CD14-positive monocyte (primary cell): Measurements from ENCODE around the gene RPS21. TPM values are rescaled to one million over a fixed set of nuclear protein-coding genes. Genes with fewer than 3 reads are reported as not detected.
A peak's percentile ranks its signal among the peaks of the same experiment; 100 is the strongest.

Experiments used
- DNase-seq, 3 donors: peaks; one replicate each; pipeline ENCODE4 v3.0.0-alpha.2; 2011 to 2022
- H2AFZ ChIP-seq: 2 replicates; pipeline ENCODE4 v1.6.0; 2012; ENCODE audit warnings: mild to moderate bottlenecking, low read depth, low read length, inconsistent platforms; ENCODE audit not compliant: insufficient read depth, poor library complexity, severe bottlenecking
- H3K27ac ChIP-seq, 2 donors: 1 replicate in 1 of 2; 2 replicates in 1 of 2; pipeline ENCODE4 v1.5.1; 2012 to 2013; ENCODE audit warnings: low read length in 2 of 2, control low read depth in 1 of 2, inconsistent platforms in 1 of 2, low read depth in 1 of 2, mild to moderate bottlenecking in 1 of 2
- H3K27me3 ChIP-seq, 2 donors: one replicate each; pipeline versions ENCODE4 v1.6.0 to v1.6.1; 2011 to 2013; ENCODE audit warnings: low read length in 2 of 2; ENCODE audit not compliant: control insufficient read depth in 2 of 2, insufficient read depth in 2 of 2
- H3K36me3 ChIP-seq, 2 donors: replicated peaks in 1 of 2; 1 replicate in 1 of 2; 2 replicates in 1 of 2; pipeline versions ENCODE4 v1.5.1 to v1.6.1; 2012 to 2013; ENCODE audit warnings: low read length in 2 of 2, control low read depth in 1 of 2, inconsistent platforms in 1 of 2, mild to moderate bottlenecking in 1 of 2; ENCODE audit not compliant: insufficient read depth in 2 of 2, control insufficient read depth in 1 of 2
- H3K4me1 ChIP-seq, 2 donors: 1 replicate in 1 of 2; 2 replicates in 1 of 2; pipeline versions ENCODE4 v1.5.1 to v1.6.1; 2012 to 2013; ENCODE audit warnings: low read length in 2 of 2, control low read depth in 1 of 2, inconsistent platforms in 1 of 2, mild to moderate bottlenecking in 1 of 2, moderate library complexity in 1 of 2; ENCODE audit not compliant: insufficient read depth in 2 of 2, control insufficient read depth in 1 of 2
- H3K4me2 ChIP-seq: replicated peaks from 2 replicates; pipeline ENCODE3; 2012; ENCODE audit warnings: low read length, moderate library complexity, mild to moderate bottlenecking; ENCODE audit not compliant: poor library complexity, severe bottlenecking; ENCODE audit errors: extremely low read depth
- H3K4me3 ChIP-seq, 3 experiments: fragments of 200-600 bp in 1 of 3; sonication (generic) in 1 of 3; replicated peaks in 1 of 3; 1 replicate in 2 of 3; 2 replicates in 1 of 3; pipeline ENCODE4 v1.5.1; 2011 to 2013; ENCODE audit warnings: low read length in 3 of 3, mild to moderate bottlenecking in 3 of 3, control low read depth in 2 of 3, low read depth in 2 of 3, inconsistent platforms in 1 of 3, moderate library complexity in 1 of 3
- H3K79me2 ChIP-seq: 2 replicates; pipeline ENCODE4 v1.6.0; 2012; ENCODE audit warnings: mild to moderate bottlenecking, control low read depth, inconsistent platforms, low read length, moderate library complexity; ENCODE audit not compliant: insufficient read depth
- H3K9ac ChIP-seq: 2 replicates; pipeline ENCODE4 v1.6.0; 2017; ENCODE audit warnings: low read length, mild to moderate bottlenecking; ENCODE audit not compliant: insufficient read depth, poor library complexity, severe bottlenecking
- H3K9me3 ChIP-seq, 2 donors: replicated peaks in 1 of 2; 1 replicate in 1 of 2; 2 replicates in 1 of 2; pipeline versions ENCODE4 v1.5.1 to v1.6.1; 2012 to 2013; ENCODE audit warnings: low read length in 2 of 2, control low read depth in 1 of 2; ENCODE audit not compliant: control insufficient read depth in 1 of 2, insufficient read depth in 1 of 2
- H4K20me1 ChIP-seq: 2 replicates; pipeline ENCODE4 v1.6.0; 2012; ENCODE audit warnings: mild to moderate bottlenecking, low read length, control low read depth, moderate library complexity; ENCODE audit not compliant: insufficient read depth
- H3K27ac Mint-ChIP-seq, 7 donors: one replicate each; pipeline ENCODE4 v1.8.0; 2020; ENCODE audit warnings: mild to moderate bottlenecking in 7 of 7, mixed read lengths in 7 of 7, moderate library complexity in 6 of 7, inconsistent platforms in 2 of 7
- H3K27me3 Mint-ChIP-seq, 3 donors: one replicate each; pipeline ENCODE4 v1.8.0; 2021 to 2022; ENCODE audit warnings: low read depth in 3 of 3, mild to moderate bottlenecking in 3 of 3, mixed read lengths in 3 of 3, moderate library complexity in 3 of 3, inconsistent platforms in 1 of 3
- H3K36me3 Mint-ChIP-seq, 2 donors: one replicate each; pipeline ENCODE4 v1.8.0; 2020; ENCODE audit warnings: mixed read lengths in 2 of 2, inconsistent platforms in 1 of 2, mild to moderate bottlenecking in 1 of 2
- H3K4me1 Mint-ChIP-seq: one replicate; pipeline ENCODE4 v1.8.0; 2020; ENCODE audit warnings: mild to moderate bottlenecking, mixed read lengths
- H3K4me3 Mint-ChIP-seq, 2 donors: one replicate each; pipeline ENCODE4 v1.8.0; 2020; ENCODE audit warnings: mild to moderate bottlenecking in 2 of 2, mixed read lengths in 2 of 2, moderate library complexity in 1 of 2
- H3K9me3 Mint-ChIP-seq, 7 donors: one replicate each; pipeline ENCODE4 v1.8.0; 2020 to 2022; ENCODE audit warnings: mixed read lengths in 7 of 7, mild to moderate bottlenecking in 6 of 7, moderate library complexity in 6 of 7, inconsistent platforms in 2 of 7
- CTCF ChIP-seq: fragments of 200-600 bp; IDR thresholded peaks from one replicate; pipeline ENCODE4 v1.8.0; 2022; ENCODE audit warnings: antibody characterized with exemption, mild to moderate bottlenecking
- WGBS: methylation state at CpG from one replicate; pipeline ENCODE4 v1.1.5; 2013; ENCODE audit warnings: missing lambda C conversion rate; ENCODE audit not compliant: insufficient coverage; 5-methylcytosine and 5-hydroxymethylcytosine counted together
- intact Hi-C, 2 donors: fragments of 100-400 bp; cut with micrococcal nuclease; formaldehyde crosslinking; loops; one replicate each; pipeline versions ENCODE4 v1.15.0 to v1.15.1; 2023
- polyA plus RNA-seq, 3 donors: library from polyadenylated mRNA; depleted of rRNA in 1 of 3; unstranded in 2 of 3; stranded (reverse) in 1 of 3; fragments of 300-500 nt in 2 of 3; fragments of >200 nt in 1 of 3; fragmentation: Illumina TruSeq in 2 of 3; gene quantifications; 1 replicate in 2 of 3; 2 replicates in 1 of 3; pipeline ENCODE4 v1.2.3, GENCODE V29; 2012 to 2021

The RPS21 gene
- polyA plus RNA-seq, 3 donors: 799 to 6,263 (median 968) TPM

GRCh38 chr20:62404761-62405107 is 17.8 kb downstream of the RPS21 start:
- Mint-ChIP-seq H3K27ac (peak overlapping the region in 1 of 7 donors; percentile 42), H3K36me3 (peaks cover 9 to 24% of the 10 kb centered on the region in 2 donors), H3K4me1 (peaks cover 28% of the 10 kb centered on the region), H3K27me3 (peaks cover 8 to 13% (median 10%) of the 10 kb centered on the region in 3 donors), H3K9me3 (no peaks in the 10 kb centered on the region), H3K4me3 (no peak overlapping the region)
- H2AFZ ChIP-seq: no peak overlapping the region
- peaks cover 10% of the 10 kb centered on the region for H4K20me1 ChIP-seq
- WGBS: 95% methylated on average over 11 of the region's 12 CpGs
- no peak overlapping the region for H3K9ac ChIP-seq
- no peaks in the 10 kb centered on the region for H3K9me3 ChIP-seq
- H3K4me3 ChIP-seq: no peak overlapping the region
- DNase-seq: no peak
- TF ChIP-seq CTCF: no peak
- peaks cover 3 to 9% of the 10 kb centered on the region in 2 donors for H3K36me3 ChIP-seq
- H3K27me3 ChIP-seq: no peaks in the 10 kb centered on the region
- intact Hi-C loops: loop anchor here (5.0 to 10.0 kb wide), 3 partner anchors 170 to 393 kb away; partner anchors contain the start of genes MRGBP (in 2 of the 2) and OSBPL2 (in 1 of the 2)
- peaks cover 26 to 33% of the 10 kb centered on the region in 2 donors for H3K4me1 ChIP-seq
- H3K4me2 ChIP-seq: no peak overlapping the region
- peak overlapping the region in 1 of 2 donors; percentile 5 for H3K27ac ChIP-seq
- H3K79me2 ChIP-seq: peaks cover 23% of the 10 kb centered on the region

- TF ChIP-seq CTCF: no peak
- Histone ChIP-seq H3K27ac (peak overlapping the region; percentile 1 to 70), H3K79me2 (peaks cover 23% of the 10 kb centered on the region), H3K4me1 (peaks cover 30 to 39% of the 10 kb centered on the region in 2 donors), H2AFZ (no peak overlapping the region), H3K4me2 (peak overlapping the region; percentile 88), H3K4me3 (peak overlapping the region in 1 of 3 experiments; percentile 79), H3K27me3 (peaks cover 0 to under 1% of the 10 kb centered on the region in 2 donors), H4K20me1 (peaks cover 10% of the 10 kb centered on the region), H3K9ac (peak overlapping the region; percentile 78), H3K36me3 (peaks cover 3 to 9% of the 10 kb centered on the region in 2 donors), H3K9me3 (no peaks in the 10 kb centered on the region)
- intact Hi-C loops: loop anchor here (5.0 to 10.0 kb wide), 3 partner anchors 171 to 392 kb away; partner anchors contain the start of genes MRGBP (in 2 of the 2) and OSBPL2 (in 1 of the 2)
- 73% methylated on average over 19 of the region's 23 CpGs for WGBS
- peak; percentile 39 to 71 (median 45) for DNase-seq
- Mint-ChIP-seq H3K4me1 (peaks cover 34% of the 10 kb centered on the region), H3K36me3 (peaks cover 9 to 22% of the 10 kb centered on the region in 2 donors), H3K4me3 (peak overlapping the region; percentile 72 to 79), H3K9me3 (no peaks in the 10 kb centered on the region), H3K27me3 (peaks cover 11 to 14% (median 13%) of the 10 kb centered on the region in 3 donors), H3K27ac (peak overlapping the region in 6 of 7 donors; percentile 26 to 80 (median 42))
Measured at GRCh38 chr20:62405108-62405980, 18.4 kb downstream of the RPS21 start.
